Panc1 (cell line): Measurements from ENCODE around the gene MS4A13. TPM values are rescaled to one million over a fixed set of nuclear protein-coding genes. Genes with fewer than 3 reads are reported as not detected.
"Not testable (repeated sequence)": the region's sequence is repeated elsewhere in the genome, so short reads cannot be mapped to it uniquely, and the experiment has no call there.

Experiments
- ATAC-seq: fragments of 200-7000 bp; cut with Tn5 transposase; 2 replicates; pipeline ENCODE4 v1.9.1; 2020; ENCODE audit warnings: mild to moderate bottlenecking, moderate library complexity
- BruUV-seq: library from RNA; stranded (reverse); fragments of 400-500 nt; replicated peaks from 2 replicates; lab custom pipeline; 2021; lab: Mats Ljungman, UMichigan
- CTCF ChIA-PET: fragments of 300-600 bp; sonication (Branson Sonifier 250); formaldehyde crosslinking; loops from one replicate; lab custom pipeline; 2022; ENCODE audit warnings: antibody characterized with exemption; lab: Charles Lee
- POLR2A ChIA-PET: fragments of 300-600 bp; sonication (Branson Sonifier 250); formaldehyde crosslinking; loops from one replicate; lab custom pipeline; 2022; ENCODE audit warnings: antibody characterized with exemption; lab: Charles Lee
- DNase-seq: peaks from one replicate; pipeline ENCODE4 v3.0.0-alpha.2; 2010; ENCODE audit warnings: low read depth, low spot score
- H3K27ac ChIP-seq: 2 replicates; pipeline ENCODE4 v1.5.1; 2011; ENCODE audit warnings: mild to moderate bottlenecking, low read length, inconsistent platforms
- H3K27me3 ChIP-seq: fragments of 200-500 bp; sonication (Bioruptor generic); 2 replicates; pipeline ENCODE4 v1.6.0; 2014; ENCODE audit warnings: low read length, inconsistent platforms; ENCODE audit not compliant: control insufficient read depth, insufficient read depth
- H3K36me3 ChIP-seq: fragments of 200-500 bp; sonication (Bioruptor generic); 2 replicates; pipeline ENCODE4 v1.5.1; 2014; ENCODE audit warnings: inconsistent platforms, mild to moderate bottlenecking, low read length, moderate library complexity; ENCODE audit not compliant: control insufficient read depth, insufficient read depth
- H3K4me1 ChIP-seq: 2 replicates; pipeline ENCODE4 v1.5.1; 2011; ENCODE audit warnings: inconsistent platforms, mild to moderate bottlenecking, low read length, moderate library complexity; ENCODE audit not compliant: control insufficient read depth, insufficient read depth
- H3K4me3 ChIP-seq, 2 experiments: 2 replicates each; pipeline ENCODE4 v1.5.1; 2011 to 2012; ENCODE audit warnings: low read depth in 2 of 2, low read length in 2 of 2, mild to moderate bottlenecking in 2 of 2, inconsistent platforms in 1 of 2, moderate library complexity in 1 of 2
- H3K9me3 ChIP-seq: fragments of 200-500 bp; sonication (Bioruptor generic); 2 replicates; pipeline ENCODE4 v1.5.1; 2014; ENCODE audit warnings: low read depth, mild to moderate bottlenecking, inconsistent platforms, low read length, moderate library complexity; ENCODE audit not compliant: control insufficient read depth, insufficient read depth
- POLR2AphosphoS5 ChIP-seq: IDR thresholded peaks from 2 replicates; pipeline ENCODE4 v1.6.1; 2012; ENCODE audit warnings: mild to moderate bottlenecking, low read depth, low read length, moderate library complexity
- SIN3A ChIP-seq: IDR thresholded peaks from 2 replicates; pipeline ENCODE4 v1.6.1; 2012; ENCODE audit warnings: low read depth, mild to moderate bottlenecking, low read length, moderate library complexity, borderline replicate concordance; ENCODE audit not compliant: insufficient read depth
- TCF7L2 ChIP-seq: IDR thresholded peaks from 2 replicates; pipeline ENCODE4 v1.6.1; 2011; ENCODE audit warnings: mild to moderate bottlenecking, low read depth, low read length, inconsistent platforms
- in situ Hi-C: cut with HindIII; loops from 2 replicates; pipeline ENCODE4 v1.10.0; 2016; ENCODE audit warnings: low sequenced_read_pairs, low pct_unique_long_range_greater_than_20kb
- intact Hi-C: fragments of 100-400 bp; cut with micrococcal nuclease; formaldehyde crosslinking; loops from one replicate; pipeline ENCODE4 v1.10.0; 2022; ENCODE audit not compliant: unreplicated experiment
- total RNA-seq: library from RNA; stranded (reverse); gene quantifications from one replicate; pipeline ENCODE4 v1.2.1, GENCODE V29; 2021; ENCODE audit not compliant: unreplicated experiment
- TF ChIP-seq, protein P1 (sequence below), 2 experiments: IDR thresholded peaks; 2 replicates each; pipeline ENCODE4 v1.6.1; 2011 to 2012; ENCODE audit warnings: low read depth in 2 of 2, control low read depth in 1 of 2, low read length in 1 of 2, mild to moderate bottlenecking in 1 of 2, moderate library complexity in 1 of 2; ENCODE audit not compliant: insufficient read depth in 1 of 2
- TF ChIP-seq, protein P2 (sequence below): fragments of 450-650 bp; IDR thresholded peaks from 2 replicates; pipeline ENCODE4 v1.5.1; 2017; ENCODE audit warnings: mild to moderate bottlenecking

The MS4A13 gene
- total RNA-seq, 1 experiment from 2014 or later = not detected

DNA sequence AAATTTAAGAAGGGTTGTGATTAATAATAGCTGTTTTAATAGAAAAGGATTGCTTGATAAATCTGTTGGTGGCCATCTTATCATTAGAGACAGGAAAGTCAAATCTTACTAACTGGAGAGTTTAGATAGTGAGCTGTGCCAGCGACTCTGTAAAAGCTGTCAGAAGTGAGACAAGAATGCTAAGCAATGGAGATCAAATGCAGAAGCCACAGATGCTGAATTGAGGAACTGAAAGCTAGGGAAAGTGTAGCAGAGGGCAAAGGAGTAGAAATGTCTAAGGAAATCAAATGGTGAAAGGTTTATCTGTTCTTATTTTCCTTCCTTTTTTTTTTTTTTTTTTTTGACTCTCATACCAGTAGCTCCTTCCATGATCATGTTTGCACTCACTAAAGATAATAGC, 13.7 kb downstream of the MS4A13 start:
- ATAC-seq (no peak), DNase-seq (no peak)
- intact Hi-C loops = no loop called here
- H3K9me3 ChIP-seq = no peaks in the 10 kb centered on the region
- BruUV-seq = no TSS peak
- ChIA-PET POLR2A (no interaction called here), CTCF (no interaction called here)
- TF ChIP-seq POLR2AphosphoS5 (no peak), TCF7L2 (no peak), SIN3A (no peak)
- TF ChIP-seq, protein P1, sequence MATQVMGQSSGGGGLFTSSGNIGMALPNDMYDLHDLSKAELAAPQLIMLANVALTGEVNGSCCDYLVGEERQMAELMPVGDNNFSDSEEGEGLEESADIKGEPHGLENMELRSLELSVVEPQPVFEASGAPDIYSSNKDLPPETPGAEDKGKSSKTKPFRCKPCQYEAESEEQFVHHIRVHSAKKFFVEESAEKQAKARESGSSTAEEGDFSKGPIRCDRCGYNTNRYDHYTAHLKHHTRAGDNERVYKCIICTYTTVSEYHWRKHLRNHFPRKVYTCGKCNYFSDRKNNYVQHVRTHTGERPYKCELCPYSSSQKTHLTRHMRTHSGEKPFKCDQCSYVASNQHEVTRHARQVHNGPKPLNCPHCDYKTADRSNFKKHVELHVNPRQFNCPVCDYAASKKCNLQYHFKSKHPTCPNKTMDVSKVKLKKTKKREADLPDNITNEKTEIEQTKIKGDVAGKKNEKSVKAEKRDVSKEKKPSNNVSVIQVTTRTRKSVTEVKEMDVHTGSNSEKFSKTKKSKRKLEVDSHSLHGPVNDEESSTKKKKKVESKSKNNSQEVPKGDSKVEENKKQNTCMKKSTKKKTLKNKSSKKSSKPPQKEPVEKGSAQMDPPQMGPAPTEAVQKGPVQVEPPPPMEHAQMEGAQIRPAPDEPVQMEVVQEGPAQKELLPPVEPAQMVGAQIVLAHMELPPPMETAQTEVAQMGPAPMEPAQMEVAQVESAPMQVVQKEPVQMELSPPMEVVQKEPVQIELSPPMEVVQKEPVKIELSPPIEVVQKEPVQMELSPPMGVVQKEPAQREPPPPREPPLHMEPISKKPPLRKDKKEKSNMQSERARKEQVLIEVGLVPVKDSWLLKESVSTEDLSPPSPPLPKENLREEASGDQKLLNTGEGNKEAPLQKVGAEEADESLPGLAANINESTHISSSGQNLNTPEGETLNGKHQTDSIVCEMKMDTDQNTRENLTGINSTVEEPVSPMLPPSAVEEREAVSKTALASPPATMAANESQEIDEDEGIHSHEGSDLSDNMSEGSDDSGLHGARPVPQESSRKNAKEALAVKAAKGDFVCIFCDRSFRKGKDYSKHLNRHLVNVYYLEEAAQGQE (IDR thresholded peaks at IDR 0.05; ENCODE audit: insufficient read depth in 1 of 2, low read depth in 2 of 2, low read length in 1 of 2) = no peak
- TF ChIP-seq, protein P2, sequence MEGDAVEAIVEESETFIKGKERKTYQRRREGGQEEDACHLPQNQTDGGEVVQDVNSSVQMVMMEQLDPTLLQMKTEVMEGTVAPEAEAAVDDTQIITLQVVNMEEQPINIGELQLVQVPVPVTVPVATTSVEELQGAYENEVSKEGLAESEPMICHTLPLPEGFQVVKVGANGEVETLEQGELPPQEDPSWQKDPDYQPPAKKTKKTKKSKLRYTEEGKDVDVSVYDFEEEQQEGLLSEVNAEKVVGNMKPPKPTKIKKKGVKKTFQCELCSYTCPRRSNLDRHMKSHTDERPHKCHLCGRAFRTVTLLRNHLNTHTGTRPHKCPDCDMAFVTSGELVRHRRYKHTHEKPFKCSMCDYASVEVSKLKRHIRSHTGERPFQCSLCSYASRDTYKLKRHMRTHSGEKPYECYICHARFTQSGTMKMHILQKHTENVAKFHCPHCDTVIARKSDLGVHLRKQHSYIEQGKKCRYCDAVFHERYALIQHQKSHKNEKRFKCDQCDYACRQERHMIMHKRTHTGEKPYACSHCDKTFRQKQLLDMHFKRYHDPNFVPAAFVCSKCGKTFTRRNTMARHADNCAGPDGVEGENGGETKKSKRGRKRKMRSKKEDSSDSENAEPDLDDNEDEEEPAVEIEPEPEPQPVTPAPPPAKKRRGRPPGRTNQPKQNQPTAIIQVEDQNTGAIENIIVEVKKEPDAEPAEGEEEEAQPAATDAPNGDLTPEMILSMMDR = no peak
- H3K27ac ChIP-seq = no peak overlapping the region
- no peaks in the 10 kb centered on the region for H3K27me3 ChIP-seq
- H3K4me1 ChIP-seq = no peaks in the 10 kb centered on the region
- H3K36me3 ChIP-seq = no peaks in the 10 kb centered on the region
- H3K4me3 ChIP-seq = no peak overlapping the region
- in situ Hi-C loops = no loop called here

DNA sequence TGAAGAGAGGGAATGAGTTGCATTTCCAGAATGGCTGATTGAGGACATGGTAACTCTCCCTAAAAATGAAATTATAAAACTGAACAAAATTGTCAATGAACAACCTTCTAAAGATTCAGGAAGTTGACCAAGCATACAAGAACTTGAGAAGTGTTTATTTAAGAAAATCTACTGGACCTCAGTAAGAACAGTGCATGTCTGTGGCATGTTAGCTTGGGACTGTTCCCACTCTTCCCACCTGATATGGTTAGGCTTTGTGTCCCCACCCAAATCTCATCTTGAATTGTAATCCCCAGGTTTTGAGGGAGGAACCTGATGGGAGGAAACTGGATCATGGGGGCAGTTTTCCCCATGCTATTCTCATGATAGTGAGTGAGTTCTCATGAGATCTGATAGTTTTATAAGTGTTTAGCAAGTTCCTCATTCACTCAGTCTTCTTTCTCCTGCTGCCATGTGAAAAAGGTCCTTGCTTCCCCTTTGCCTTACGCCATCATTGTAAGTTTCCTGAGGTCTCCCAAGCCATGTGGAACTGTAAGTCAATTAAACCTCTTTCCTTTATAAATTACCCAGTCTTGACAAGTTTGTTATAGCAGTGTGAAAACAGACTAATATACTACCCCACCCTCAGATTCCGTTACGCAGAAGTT, 15.4 kb downstream of the MS4A13 start:
- ATAC-seq (no peak), DNase-seq (no peak)
- no TSS peak for BruUV-seq
- H3K27me3 ChIP-seq = no peaks in the 10 kb centered on the region
- H3K27ac ChIP-seq = no peak overlapping the region
- TF ChIP-seq SIN3A (no peak), TCF7L2 (no peak), POLR2AphosphoS5 (no peak)
- TF ChIP-seq, protein P2 = no peak
- TF ChIP-seq, protein P1 (IDR thresholded peaks at IDR 0.05; ENCODE audit: insufficient read depth in 1 of 2, low read depth in 2 of 2, low read length in 1 of 2) = no peak
- ChIA-PET CTCF (no interaction called here), POLR2A (no interaction called here)
- H3K4me3 ChIP-seq = no peak overlapping the region
- H3K4me1 ChIP-seq = no peaks in the 10 kb centered on the region
- no peaks in the 10 kb centered on the region for H3K9me3 ChIP-seq
- intact Hi-C loops = no loop called here
- H3K36me3 ChIP-seq = no peaks in the 10 kb centered on the region
- in situ Hi-C loops = no loop called here

DNA sequence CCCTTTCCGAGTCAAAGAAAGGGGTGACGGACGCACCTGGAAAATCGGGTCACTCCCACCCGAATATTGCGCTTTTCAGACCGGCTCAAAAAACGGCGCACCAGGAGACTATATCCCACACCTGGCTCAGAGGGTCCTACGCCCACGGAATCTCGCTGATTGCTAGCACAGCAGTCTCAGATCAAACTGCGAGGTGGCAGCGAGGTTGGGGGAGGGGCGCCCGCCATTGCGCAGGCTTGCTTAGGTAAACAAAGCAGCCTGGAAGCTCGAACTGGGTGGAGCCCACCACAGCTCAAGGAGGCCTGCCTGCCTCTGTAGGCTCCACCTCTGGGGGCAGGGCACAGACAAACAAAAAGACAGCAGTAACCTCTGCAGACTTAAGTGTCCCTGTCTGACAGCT, 17.2 kb downstream of the MS4A13 start:
- POLR2A ChIA-PET, H3K27me3 ChIP-seq, H3K9me3 ChIP-seq, H3K4me3 ChIP-seq, intact Hi-C loops, BruUV-seq, H3K4me1 ChIP-seq, DNase-seq, H3K27ac ChIP-seq, ATAC-seq, H3K36me3 ChIP-seq, in situ Hi-C loops, CTCF ChIA-PET: not testable (repeated sequence)
